Measurements from ENCODE around the gene IFT52.
A peak's percentile ranks its signal among the peaks of the same experiment; 100 is the strongest.
"Not testable (repeated sequence)": the region's sequence is repeated elsewhere in the genome, so short reads cannot be mapped to it uniquely, and the experiment has no call there.

IFT52 gene

GRCh38 chr20:43653966-43654365 lies 63.2 kb downstream of the IFT52 start:
- DNase-seq: no peak

- not testable (repeated sequence) for DNase-seq
These were observed 64.4 kb downstream of the IFT52 start for GRCh38 chr20:43655176-43655575.

- DNase-seq: no peak
These were observed 65.2 kb downstream of the IFT52 start for GRCh38 chr20:43655937-43656336.

- DNase-seq: peak; percentile 19 to 27
These were observed 67.5 kb downstream of the IFT52 start for GRCh38 chr20:43658069-43658722.

- DNase-seq: no peak
These were observed 68.1 kb downstream of the IFT52 start for GRCh38 chr20:43658723-43659419.

- DNase-seq: no peak
These were observed 72.4 kb downstream of the IFT52 start for GRCh38 chr20:43662943-43663655.

- DNase-seq: no peak
These were observed 74.9 kb downstream of the IFT52 start for GRCh38 chr20:43665466-43666176.

- DNase-seq: peak; percentile 48 to 49
These were observed 75.9 kb downstream of the IFT52 start, which contains the start of gene MYBL2 for GRCh38 chr20:43666376-43667328. Gene MYBL2, plus strand, starts transcription at chr20:43667114. Its CDS starts 170 bp downstream, at chr20:43667284.

- no peak for DNase-seq
These were observed 76.8 kb downstream of the IFT52 start for GRCh38 chr20:43667341-43668132.

GRCh38 chr20:43669332-43669731 lies 78.6 kb downstream of the IFT52 start:
- DNase-seq: no peak

- DNase-seq: no peak
These were observed 79.7 kb downstream of the IFT52 start for GRCh38 chr20:43670423-43670822.

- DNase-seq: no peak
These were observed 85.6 kb downstream of the IFT52 start for GRCh38 chr20:43676368-43676767.

- DNase-seq: no peak
These were observed 90.2 kb downstream of the IFT52 start for GRCh38 chr20:43680981-43681380.

GRCh38 chr20:43681468-43681942 lies 90.8 kb downstream of the IFT52 start:
- DNase-seq: no peak

- DNase-seq: no peak
These were observed 91.3 kb downstream of the IFT52 start for GRCh38 chr20:43681991-43682410.

- no peak for DNase-seq
These were observed 91.7 kb downstream of the IFT52 start for GRCh38 chr20:43682446-43682845.

- DNase-seq: no peak
These were observed 96.1 kb downstream of the IFT52 start for GRCh38 chr20:43686820-43687219.

GRCh38 chr20:43689165-43689564 lies 98.4 kb downstream of the IFT52 start:
- no peak for DNase-seq

- DNase-seq: no peak
These were observed 100.3 kb downstream of the IFT52 start for GRCh38 chr20:43690943-43691598.

GRCh38 chr20:43691928-43692524 lies 101.3 kb downstream of the IFT52 start:
- peak; percentile 36 to 51 for DNase-seq

Data from activated CD4-positive, alpha-beta T cell treated with anti-CD3 and anti-CD28 coated beads, Interleukin-2, amount 50 U/mL, for 4 hours (primary cell).